ENCODE measurements around the gene ARL13A.
"Not testable (repeated sequence)": the region's sequence is repeated elsewhere in the genome, so short reads cannot be mapped to it uniquely, and the experiment has no call there.

Gene ARL13A

DNA sequence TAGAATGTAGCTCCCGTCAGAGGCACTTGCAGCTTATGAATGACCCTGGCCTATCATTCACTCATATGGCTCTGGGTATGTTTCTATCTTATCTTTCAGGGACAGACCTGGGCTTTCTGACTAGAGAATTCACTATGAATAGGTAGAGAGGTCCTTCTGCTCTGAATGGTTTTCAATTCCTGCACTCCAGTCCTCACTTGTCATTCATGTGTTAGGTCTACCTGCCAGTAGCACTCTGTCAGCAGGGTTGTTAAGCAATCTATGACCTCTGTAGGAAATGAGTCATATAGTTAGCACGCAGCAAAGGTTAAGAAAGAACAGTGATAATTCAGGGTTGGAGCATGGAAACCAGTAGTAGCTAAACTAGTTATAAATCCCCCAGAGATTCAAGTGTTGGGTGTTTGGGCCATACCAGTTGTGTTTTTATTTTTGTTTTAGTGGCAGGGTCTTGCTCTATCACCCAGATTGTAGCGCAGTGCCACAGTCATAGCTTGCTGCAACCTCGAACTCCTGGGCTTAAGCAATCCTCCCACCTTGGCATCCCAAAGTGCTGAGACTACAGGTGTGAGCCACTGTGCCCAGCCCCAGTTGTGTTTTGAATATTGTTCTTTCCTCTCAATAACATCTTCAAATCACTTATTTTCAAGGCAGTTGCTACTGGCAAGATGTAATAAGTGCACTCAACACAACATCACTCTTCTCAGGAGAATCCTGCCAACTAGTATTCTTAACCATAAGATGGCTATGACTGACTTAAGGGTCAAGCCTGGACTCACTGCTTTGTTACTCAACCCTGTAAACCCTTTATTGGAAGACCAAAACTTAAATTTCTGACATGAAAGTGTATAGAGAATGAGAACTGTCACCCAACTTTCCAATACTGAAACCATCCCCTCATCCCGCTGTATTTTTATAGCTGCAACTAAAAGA, 25.1 kb downstream of the ARL13A start:
- no peak overlapping the region for H3K27ac ChIP-seq
- TF ChIP-seq, protein P1, sequence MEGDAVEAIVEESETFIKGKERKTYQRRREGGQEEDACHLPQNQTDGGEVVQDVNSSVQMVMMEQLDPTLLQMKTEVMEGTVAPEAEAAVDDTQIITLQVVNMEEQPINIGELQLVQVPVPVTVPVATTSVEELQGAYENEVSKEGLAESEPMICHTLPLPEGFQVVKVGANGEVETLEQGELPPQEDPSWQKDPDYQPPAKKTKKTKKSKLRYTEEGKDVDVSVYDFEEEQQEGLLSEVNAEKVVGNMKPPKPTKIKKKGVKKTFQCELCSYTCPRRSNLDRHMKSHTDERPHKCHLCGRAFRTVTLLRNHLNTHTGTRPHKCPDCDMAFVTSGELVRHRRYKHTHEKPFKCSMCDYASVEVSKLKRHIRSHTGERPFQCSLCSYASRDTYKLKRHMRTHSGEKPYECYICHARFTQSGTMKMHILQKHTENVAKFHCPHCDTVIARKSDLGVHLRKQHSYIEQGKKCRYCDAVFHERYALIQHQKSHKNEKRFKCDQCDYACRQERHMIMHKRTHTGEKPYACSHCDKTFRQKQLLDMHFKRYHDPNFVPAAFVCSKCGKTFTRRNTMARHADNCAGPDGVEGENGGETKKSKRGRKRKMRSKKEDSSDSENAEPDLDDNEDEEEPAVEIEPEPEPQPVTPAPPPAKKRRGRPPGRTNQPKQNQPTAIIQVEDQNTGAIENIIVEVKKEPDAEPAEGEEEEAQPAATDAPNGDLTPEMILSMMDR (conservative IDR thresholded peaks at IDR 0.05) = no peak
- no peak for TF ChIP-seq ZFX (IDR thresholded peaks at IDR 0.05)

DNA sequence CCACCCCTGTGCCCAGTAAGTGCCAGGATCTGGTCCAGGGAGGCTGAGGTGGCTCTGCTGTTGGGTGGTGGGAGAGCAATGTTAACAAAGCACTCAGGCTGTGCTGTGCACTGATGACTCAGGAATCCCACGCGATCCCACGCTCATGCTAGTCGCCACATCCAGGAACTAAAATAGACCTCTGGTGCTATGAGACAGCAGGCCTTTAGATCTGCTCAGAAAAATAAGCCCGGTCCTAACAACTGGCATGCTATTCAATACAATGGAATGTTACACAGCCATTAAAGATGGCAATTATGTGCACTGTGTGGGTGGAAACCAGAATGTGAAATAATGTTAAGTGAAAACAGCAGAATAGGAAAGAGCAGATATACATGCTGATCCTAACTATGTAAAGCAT, 26.0 kb downstream of the ARL13A start:
- TF ChIP-seq, protein P1 (conservative IDR thresholded peaks at IDR 0.05) = no peak
- no peak for TF ChIP-seq ZFX (IDR thresholded peaks at IDR 0.05)
- no peak overlapping the region for H3K27ac ChIP-seq

DNA sequence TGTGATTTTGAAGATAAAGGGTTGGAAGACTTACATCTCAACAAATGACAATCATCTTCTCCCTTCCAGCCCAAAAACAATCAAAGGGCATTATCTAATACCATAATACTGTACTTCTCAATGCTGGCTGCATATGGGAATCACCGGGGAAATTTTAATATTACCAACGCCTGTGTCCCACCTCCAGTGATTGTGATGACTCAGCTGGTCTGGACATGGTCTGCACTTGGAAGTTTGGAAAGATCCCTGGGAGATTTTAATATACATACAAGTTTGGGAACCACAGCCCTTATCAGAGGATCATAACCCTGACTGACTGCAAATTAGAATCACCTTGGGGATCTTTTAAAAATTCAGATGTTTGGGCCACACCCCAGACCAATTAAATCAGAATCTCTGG, 29.9 kb downstream of the ARL13A start:
- TF ChIP-seq ZFX (IDR thresholded peaks at IDR 0.05) = no peak
- H3K27ac ChIP-seq = no peak overlapping the region

DNA sequence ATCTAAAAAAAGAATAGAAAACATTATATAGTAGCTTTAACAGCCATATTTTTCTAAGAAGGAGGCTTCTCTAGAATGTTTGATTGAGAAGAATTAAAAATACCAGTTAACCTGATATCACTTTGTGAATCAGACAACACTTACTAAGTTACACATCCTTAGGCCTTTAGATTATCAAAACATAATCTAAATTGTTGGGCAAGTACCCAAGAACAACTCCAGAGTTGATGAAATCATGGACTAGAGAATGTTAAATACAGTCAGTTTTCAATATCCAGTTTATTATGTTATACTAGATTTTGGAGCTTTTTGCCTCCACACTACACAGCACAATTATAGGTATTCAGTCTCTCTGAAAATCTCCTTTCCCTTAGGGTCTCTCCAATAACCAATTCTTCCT, 39.6 kb downstream of the ARL13A start:
- TF ChIP-seq, protein P1 (conservative IDR thresholded peaks at IDR 0.05) = no peak
- no peak for TF ChIP-seq ZFX (IDR thresholded peaks at IDR 0.05)
- H3K27ac ChIP-seq = no peak overlapping the region

DNA sequence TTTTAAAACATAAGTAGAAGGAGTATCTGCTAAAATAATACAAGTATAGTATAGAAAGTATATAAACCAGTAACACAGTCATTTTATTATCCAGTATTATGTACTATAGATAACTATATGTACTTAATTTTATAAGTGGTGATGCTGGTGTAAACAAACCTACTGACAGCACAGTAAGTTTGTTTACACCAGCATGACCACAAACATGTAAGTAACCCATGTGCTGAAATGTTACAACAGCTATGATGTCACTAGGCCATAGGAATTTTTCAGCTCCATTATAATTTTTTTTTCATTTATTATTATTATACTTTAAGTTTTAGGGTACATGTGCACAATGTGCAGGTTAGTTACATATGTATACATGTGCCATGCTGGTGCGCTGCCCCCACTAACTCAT, 42.5 kb downstream of the ARL13A start:
- not testable (repeated sequence) for H3K27ac ChIP-seq

DNA sequence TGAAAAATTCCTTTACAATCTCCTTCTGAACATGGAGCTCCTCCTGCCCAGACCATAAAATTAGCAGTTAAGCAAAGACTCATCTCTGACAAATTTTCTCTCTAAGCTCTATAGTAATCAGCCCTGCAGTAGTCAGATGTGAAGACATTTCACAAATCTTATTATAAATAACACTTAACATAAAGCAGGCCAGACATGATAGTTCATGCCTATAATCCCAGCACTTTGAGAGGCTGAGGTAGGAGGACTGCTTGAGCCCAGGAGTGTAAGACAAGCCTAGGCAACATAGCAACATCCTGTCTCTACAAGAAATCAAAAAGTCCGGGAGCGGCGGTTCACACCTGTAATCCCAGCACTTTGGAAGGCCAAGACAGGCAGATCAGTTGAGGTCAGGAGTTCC, 52.5 kb downstream of the ARL13A start:
- no peak overlapping the region for H3K27ac ChIP-seq

DNA sequence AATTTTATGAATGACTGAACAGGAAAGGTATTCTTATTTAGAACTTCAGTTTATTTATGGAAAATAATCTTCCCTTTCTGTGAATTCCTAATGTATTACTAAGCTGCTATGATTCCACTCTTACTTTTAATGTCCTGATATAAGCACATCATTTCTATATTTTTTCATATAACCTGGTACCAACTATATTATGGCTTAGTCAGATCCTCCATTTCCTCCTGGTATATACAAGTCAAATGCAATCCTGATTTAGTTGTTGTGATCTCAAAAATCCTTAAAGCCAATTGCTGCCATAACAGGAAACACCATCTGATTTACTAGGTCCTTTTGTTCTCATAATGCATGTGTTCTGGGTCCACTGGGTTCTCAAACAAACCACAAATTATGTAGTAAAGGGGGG, 55.6 kb downstream of the ARL13A start:
- no peak for TF ChIP-seq ZFX (IDR thresholded peaks at IDR 0.05)
- TF ChIP-seq, protein P1 (conservative IDR thresholded peaks at IDR 0.05) = no peak
- no peak overlapping the region for H3K27ac ChIP-seq

More for the DNA sequence above, 52.5 kb downstream of the ARL13A start:
- no peak for TF ChIP-seq ZFX (IDR thresholded peaks at IDR 0.05)
- TF ChIP-seq, protein P1 (conservative IDR thresholded peaks at IDR 0.05) = no peak

DNA sequence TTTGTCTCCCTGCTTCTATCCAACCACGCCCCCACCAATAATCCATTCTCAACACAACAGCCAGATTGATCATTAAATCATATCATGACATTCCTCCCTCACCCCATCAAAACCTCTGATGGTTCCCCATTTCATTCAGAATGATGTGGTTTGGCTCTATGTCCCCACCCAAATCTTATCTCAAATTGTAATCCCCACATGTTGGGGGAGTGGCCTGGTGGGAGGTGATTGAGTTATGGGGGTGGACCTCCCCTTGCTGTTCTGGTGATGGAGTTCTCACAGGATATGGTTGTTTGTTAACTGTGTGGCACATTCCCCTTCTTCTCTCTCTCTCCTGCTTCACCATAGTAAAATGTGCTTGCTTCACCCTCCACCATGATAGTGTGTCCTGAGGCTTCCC, 59.1 kb downstream of the ARL13A start:
- H3K27ac ChIP-seq = no peak overlapping the region
- TF ChIP-seq, protein P1 (conservative IDR thresholded peaks at IDR 0.05) = no peak
- TF ChIP-seq ZFX (IDR thresholded peaks at IDR 0.05) = no peak
